ENCODE results near the gene HIVEP3. TPM values are rescaled to one million over a fixed set of nuclear protein-coding genes. Genes with fewer than 3 reads are reported as not detected.
A peak's percentile ranks its signal among the peaks of the same experiment; 100 is the strongest.

The HIVEP3 gene
- total and polyA plus RNA-seq, 3 donors from 2014 or later, result 4.8 to 7.3 (median 7.2) TPM

DNA sequence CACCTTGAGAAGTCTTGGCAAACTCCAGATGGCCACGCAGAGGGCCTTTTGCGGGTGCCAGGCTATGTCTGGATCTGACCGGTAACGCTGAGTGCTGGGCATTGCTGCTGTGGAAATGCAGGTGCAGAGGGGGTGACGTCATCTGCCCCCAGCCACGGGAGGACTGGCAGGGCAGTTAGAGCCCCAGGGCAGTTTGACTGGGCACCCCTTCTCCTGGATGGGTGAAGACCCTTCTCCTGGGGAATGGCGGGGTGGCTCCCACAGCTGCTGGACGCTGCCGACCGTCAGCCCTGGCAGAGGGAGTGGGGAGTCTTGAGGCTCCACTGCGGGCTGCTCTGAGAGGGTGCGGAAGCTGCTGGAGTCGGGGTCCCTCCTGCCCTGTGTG lies 421.7 kb downstream of the HIVEP3 start:
- DNase-seq, result no peak
- intact Hi-C loops (cut with DNase I; ENCODE audit: low total_unique reads), result no loop called here

DNA sequence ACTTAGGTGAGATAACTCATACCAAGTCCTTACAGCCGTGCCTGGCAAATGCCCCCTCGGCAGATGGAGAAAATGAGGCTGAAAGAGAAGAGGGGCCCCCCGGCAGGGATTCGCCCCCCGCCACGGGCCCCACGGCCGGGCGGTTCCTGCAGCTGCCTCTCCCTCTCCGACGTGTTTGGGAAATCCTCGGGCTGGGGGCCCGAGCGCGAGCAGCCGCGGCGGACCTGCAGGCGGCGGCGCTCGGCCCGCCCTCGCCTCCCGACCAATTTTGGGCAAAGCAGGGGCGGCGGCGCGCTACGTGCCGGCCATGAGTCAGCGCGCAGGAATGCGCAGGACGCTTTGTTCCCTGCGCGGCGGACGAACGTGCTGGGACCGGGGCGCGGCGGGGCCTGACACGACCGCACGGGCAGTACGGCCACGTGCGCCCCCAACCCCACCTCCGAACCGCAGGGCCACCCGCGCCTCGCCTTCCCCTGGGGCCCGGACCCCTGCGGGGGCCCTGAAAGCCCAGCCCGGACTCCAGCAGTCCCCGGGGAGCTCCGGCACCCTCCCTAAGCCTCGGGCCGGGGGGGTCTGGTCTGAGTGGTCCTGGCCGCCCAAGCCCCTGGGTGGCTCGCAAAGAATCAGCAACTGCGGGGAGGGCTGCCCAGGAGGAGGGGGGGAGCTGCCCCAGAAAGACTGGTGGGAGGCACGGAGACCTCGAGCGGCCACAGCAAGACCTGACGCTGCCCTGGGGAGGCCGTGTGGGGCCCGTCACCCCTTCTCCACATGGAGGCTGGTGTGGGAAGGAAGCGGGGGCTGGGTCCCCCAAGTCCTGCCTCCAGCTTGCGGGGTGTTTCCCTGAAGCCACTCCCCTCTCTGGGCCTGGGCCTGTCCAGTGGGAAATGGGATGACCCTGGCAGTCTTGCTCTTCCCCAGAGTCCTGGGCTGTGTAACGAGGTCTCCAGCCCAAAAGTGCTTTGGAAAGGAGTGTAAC lies 422.4 kb downstream of the HIVEP3 start:
- WGBS, 2 donors, result 0 to 7% methylated on average over 2 to 62 of the region's 74 CpGs
- TF ChIP-seq POLR2A (IDR thresholded peaks at IDR 0.05), result no peak
- TF ChIP-seq, protein P1, sequence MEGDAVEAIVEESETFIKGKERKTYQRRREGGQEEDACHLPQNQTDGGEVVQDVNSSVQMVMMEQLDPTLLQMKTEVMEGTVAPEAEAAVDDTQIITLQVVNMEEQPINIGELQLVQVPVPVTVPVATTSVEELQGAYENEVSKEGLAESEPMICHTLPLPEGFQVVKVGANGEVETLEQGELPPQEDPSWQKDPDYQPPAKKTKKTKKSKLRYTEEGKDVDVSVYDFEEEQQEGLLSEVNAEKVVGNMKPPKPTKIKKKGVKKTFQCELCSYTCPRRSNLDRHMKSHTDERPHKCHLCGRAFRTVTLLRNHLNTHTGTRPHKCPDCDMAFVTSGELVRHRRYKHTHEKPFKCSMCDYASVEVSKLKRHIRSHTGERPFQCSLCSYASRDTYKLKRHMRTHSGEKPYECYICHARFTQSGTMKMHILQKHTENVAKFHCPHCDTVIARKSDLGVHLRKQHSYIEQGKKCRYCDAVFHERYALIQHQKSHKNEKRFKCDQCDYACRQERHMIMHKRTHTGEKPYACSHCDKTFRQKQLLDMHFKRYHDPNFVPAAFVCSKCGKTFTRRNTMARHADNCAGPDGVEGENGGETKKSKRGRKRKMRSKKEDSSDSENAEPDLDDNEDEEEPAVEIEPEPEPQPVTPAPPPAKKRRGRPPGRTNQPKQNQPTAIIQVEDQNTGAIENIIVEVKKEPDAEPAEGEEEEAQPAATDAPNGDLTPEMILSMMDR (IDR thresholded peaks at IDR 0.05), result peak in 1 of 3 experiments; percentile 5
- intact Hi-C loops (cut with DNase I; ENCODE audit: low total_unique reads), result no loop called here
- DNase-seq, result peak; percentile 85
- H3K4me3 ChIP-seq, result peak overlapping the region; percentile 31 to 55
- H3K27me3 ChIP-seq, result no peaks in the 10 kb centered on the region
- peak overlapping the region; percentile 64 to 82 for H3K27ac ChIP-seq
- H3K4me1 ChIP-seq, result peaks cover 29% of the 10 kb centered on the region
- no peaks in the 10 kb centered on the region for H3K36me3 ChIP-seq (ENCODE audit: low read depth, missing control alignments)
- H3K9me3 ChIP-seq, result no peaks in the 10 kb centered on the region

More for the DNA sequence above, 421.7 kb downstream of the HIVEP3 start:
- no peaks in the 10 kb centered on the region for H3K36me3 ChIP-seq (ENCODE audit: low read depth, missing control alignments)
- H3K27ac ChIP-seq, result peak overlapping the region in 1 of 2 donors; percentile 64
- WGBS, 2 donors, result 73% methylated on average over 13 of the region's 13 CpGs; no CpG with 5 or more reads in 1 of the 2 donors
- H3K4me3 ChIP-seq, result peak overlapping the region in 1 of 2 donors; percentile 55
- H3K27me3 ChIP-seq, result no peaks in the 10 kb centered on the region
- TF ChIP-seq POLR2A (IDR thresholded peaks at IDR 0.05), result no peak
- TF ChIP-seq, protein P1 (IDR thresholded peaks at IDR 0.05), result no peak
- no peaks in the 10 kb centered on the region for H3K9me3 ChIP-seq
- peaks cover 29% of the 10 kb centered on the region for H3K4me1 ChIP-seq

DNA sequence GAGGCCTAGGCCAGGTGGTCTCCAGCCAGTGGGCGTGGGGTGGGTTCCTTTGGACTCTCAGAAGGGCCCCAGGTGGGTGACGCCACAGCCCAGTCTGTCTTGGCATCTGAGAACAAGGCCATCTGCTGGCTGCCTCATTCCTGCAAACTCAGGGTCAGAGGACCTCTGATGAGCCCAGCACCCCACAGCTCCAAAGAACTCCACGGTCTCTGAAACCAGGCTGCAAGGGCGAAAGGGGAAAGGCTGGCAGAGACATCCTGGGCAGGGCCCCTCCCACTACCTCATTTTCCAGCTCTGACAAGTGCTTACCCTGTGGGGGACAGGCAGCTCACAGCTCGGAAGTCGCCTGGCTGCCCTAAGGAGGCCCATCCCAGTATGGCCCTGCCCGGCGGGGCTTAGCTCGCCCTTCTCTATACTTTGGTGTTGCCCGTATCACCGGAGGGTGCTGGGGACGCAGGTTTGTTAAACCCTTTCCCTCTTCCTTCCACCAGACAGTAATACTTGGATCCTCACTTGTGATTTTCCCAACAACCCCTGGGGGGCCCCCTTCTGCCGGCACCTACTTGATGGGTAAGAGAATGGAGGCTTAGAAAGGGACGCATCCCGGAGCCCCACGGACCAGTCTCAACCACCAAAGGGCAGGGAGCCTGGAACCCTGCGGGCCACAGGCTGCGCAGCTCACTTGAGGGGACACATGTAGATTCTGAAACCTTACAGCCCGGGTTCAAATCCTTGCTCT lies 423.3 kb downstream of the HIVEP3 start:
- TF ChIP-seq, protein P1 (IDR thresholded peaks at IDR 0.05), result peak in 2 of 3 experiments; percentile 1 to 13
- no peak for TF ChIP-seq POLR2A (IDR thresholded peaks at IDR 0.05)
- Histone ChIP-seq H3K36me3 (ENCODE audit: low read depth, missing control alignments) (no peaks in the 10 kb centered on the region), H3K9me3 (no peaks in the 10 kb centered on the region), H3K4me1 (peaks cover 22% of the 10 kb centered on the region), H3K4me3 (peak overlapping the region in 1 of 2 donors; percentile 55), H3K27ac (peak overlapping the region; percentile 64 to 74), H3K27me3 (no peaks in the 10 kb centered on the region)
- intact Hi-C loops (cut with DNase I; ENCODE audit: low total_unique reads), result no loop called here
- peak; percentile 67 for DNase-seq
- 53 to 59% methylated on average over 13 to 19 of the region's 19 CpGs for WGBS, 2 donors

DNA sequence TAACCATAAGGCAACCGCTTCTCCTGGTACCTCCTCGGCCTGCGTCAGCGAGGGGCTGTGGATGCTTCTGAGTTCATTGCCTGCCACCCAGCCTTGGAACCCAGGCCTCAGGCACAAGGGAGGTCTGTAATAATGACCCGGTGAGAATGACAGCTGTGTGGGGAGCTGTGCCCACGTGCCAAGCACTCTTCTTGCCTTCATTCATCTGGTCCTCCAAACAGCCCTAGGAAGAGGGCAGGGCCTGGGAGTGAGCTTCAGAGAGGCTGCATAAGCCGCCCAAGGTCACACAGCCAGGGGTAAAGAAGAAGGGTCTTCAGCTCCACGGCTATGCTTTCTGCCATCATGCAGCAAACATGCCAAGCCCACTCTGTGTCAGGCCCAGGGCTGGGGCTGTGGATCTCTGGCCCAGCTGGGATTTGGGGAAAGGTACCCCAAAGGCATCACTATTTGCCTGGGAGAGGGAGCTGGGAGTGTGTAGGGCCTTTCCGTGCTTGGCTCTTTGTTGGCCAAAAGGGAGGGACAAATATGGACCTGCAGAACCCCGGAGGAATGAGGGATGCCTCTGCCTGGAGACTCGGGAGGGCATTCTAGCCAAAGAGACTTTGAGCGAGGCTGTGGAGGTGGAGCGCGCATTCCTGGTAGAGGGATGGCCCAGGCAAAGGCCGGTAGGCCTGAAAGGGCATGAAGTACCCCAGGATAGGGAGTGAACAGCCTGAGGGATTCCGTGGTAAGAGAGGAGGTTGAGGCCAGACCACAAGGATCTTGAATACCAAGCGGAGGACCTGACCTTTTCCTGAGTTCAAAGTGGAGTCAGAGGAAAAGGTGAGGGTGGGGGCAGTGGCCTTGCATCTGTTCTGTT lies 424.1 kb downstream of the HIVEP3 start:
- Histone ChIP-seq H3K27me3 (no peaks in the 10 kb centered on the region), H3K4me3 (no peak overlapping the region), H3K27ac (peak overlapping the region in 1 of 2 donors; percentile 74), H3K4me1 (peaks cover 22% of the 10 kb centered on the region), H3K9me3 (no peaks in the 10 kb centered on the region), H3K36me3 (ENCODE audit: low read depth, missing control alignments) (no peaks in the 10 kb centered on the region)
- 68 to 86% methylated on average over 17 of the region's 17 CpGs for WGBS, 2 donors
- TF ChIP-seq, protein P1 (IDR thresholded peaks at IDR 0.05), result no peak
- TF ChIP-seq POLR2A (IDR thresholded peaks at IDR 0.05), result no peak
- intact Hi-C loops (cut with DNase I; ENCODE audit: low total_unique reads), result no loop called here
- no peak for DNase-seq
